PC-3 (cell line): ENCODE results near the gene FAF2. TPM values are rescaled to one million over a fixed set of nuclear protein-coding genes. Genes with fewer than 3 reads are reported as not detected.

ENCODE experiments used
- ATAC-seq: fragments of 200-7000 bp; cut with Tn5 transposase; 2 replicates; pipeline ENCODE4 v1.9.1; 2020; ENCODE audit warnings: mild to moderate bottlenecking, moderate library complexity
- BruUV-seq: library from RNA; stranded (reverse); fragments of 400-500 nt; replicated peaks from 2 replicates; lab custom pipeline; 2021; lab: Mats Ljungman, UMichigan
- CTCF ChIA-PET: fragments of 300-600 bp; sonication (Branson Sonifier 250); formaldehyde crosslinking; loops from one replicate; lab custom pipeline; 2022; ENCODE audit warnings: antibody characterized with exemption; lab: Charles Lee
- POLR2A ChIA-PET: fragments of 300-600 bp; sonication (Branson Sonifier 250); formaldehyde crosslinking; loops from one replicate; lab custom pipeline; 2022; ENCODE audit warnings: antibody characterized with exemption; ENCODE audit not compliant: unreplicated experiment; lab: Charles Lee
- DNase-seq: peaks from one replicate; pipeline ENCODE4 v3.0.0-alpha.2; 2015
- H2AFZ ChIP-seq: fragments of 300-600 bp; sonication (generic); 2 replicates; pipeline ENCODE4 v1.6.0; 2016; ENCODE audit warnings: antibody characterized with exemption, low read length
- H3F3A ChIP-seq: fragments of 300-600 bp; sonication (generic); one replicate; pipeline ENCODE4 v1.6.0; 2017; ENCODE audit warnings: antibody characterized with exemption, low read length, control low read depth, mild to moderate bottlenecking; ENCODE audit not compliant: unreplicated experiment
- H3K27ac ChIP-seq: fragments of 300-600 bp; sonication (generic); 2 replicates; pipeline ENCODE4 v1.5.1; 2016; ENCODE audit warnings: mild to moderate bottlenecking, low read length
- H3K27me3 ChIP-seq: fragments of 300-600 bp; sonication (generic); 2 replicates; pipeline ENCODE4 v1.6.1; 2016; ENCODE audit warnings: low read length, mixed read lengths
- H3K36me3 ChIP-seq: fragments of 300-600 bp; sonication (generic); 2 replicates; pipeline ENCODE4 v1.6.1; 2016; ENCODE audit warnings: low read depth, mixed run types, low read length, mixed read lengths
- H3K4me1 ChIP-seq: fragments of 300-600 bp; sonication (generic); 2 replicates; pipeline ENCODE4 v1.5.1; 2016; ENCODE audit warnings: low read length; ENCODE audit not compliant: insufficient read depth
- H3K4me2 ChIP-seq: fragments of 300-600 bp; sonication (generic); 2 replicates; pipeline ENCODE4 v1.6.0; 2016; ENCODE audit warnings: low read length
- H3K4me3 ChIP-seq: fragments of 300-600 bp; sonication (generic); 2 replicates; pipeline ENCODE4 v1.5.1; 2016; ENCODE audit warnings: mild to moderate bottlenecking, low read length, mixed read lengths
- H3K79me2 ChIP-seq: fragments of 300-600 bp; sonication (generic); 2 replicates; pipeline ENCODE4 v1.6.1; 2017; ENCODE audit warnings: low read length, mixed read lengths
- H3K9ac ChIP-seq: fragments of 300-600 bp; sonication (generic); 2 replicates; pipeline ENCODE4 v1.6.0; 2016; ENCODE audit warnings: mild to moderate bottlenecking, low read length
- H3K9me2 ChIP-seq: fragments of 300-600 bp; sonication (generic); replicated peaks from 2 replicates; pipeline ENCODE4 v1.6.1; 2016; ENCODE audit warnings: mixed run types, low read length, mixed read lengths
- H3K9me3 ChIP-seq: fragments of 300-600 bp; sonication (generic); 2 replicates; pipeline ENCODE4 v1.6.1; 2016; ENCODE audit warnings: low read length, mixed read lengths
- H4K20me1 ChIP-seq: fragments of 300-600 bp; sonication (generic); 2 replicates; pipeline ENCODE4 v1.6.1; 2016; ENCODE audit warnings: low read length, mixed read lengths
- CTCF ChIP-seq: fragments of 300-600 bp; sonication (generic); conservative IDR thresholded peaks from 2 replicates; pipeline ENCODE4 v1.5.1; 2017; ENCODE audit warnings: antibody characterized with exemption, low read depth, mild to moderate bottlenecking, low read length
- EZH2 ChIP-seq: fragments of 300-600 bp; sonication (generic); IDR thresholded peaks from one replicate; pipeline ENCODE4 v1.6.1; 2017; ENCODE audit warnings: antibody characterized with exemption, mild to moderate bottlenecking, low read length; ENCODE audit not compliant: unreplicated experiment
- EZH2phosphoT487 ChIP-seq: fragments of 300-600 bp; sonication (generic); IDR thresholded peaks from 2 replicates; pipeline ENCODE4 v1.6.1; 2018; ENCODE audit warnings: mild to moderate bottlenecking, antibody characterized with exemption, low read length, borderline replicate concordance
- intact Hi-C: fragments of 100-400 bp; cut with micrococcal nuclease; formaldehyde crosslinking; loops from 2 replicates; pipeline ENCODE4 v1.9.0; 2023
- total RNA-seq: library from RNA; depleted of rRNA; stranded (reverse); fragments of >200 nt; gene quantifications from 2 replicates; pipeline ENCODE4 v1.2.3, GENCODE V29; 2014

The FAF2 gene
- total RNA-seq, 1 experiment from 2014 or later: 51.4 TPM

- POLR2A ChIA-PET: no interaction called here
- Histone ChIP-seq H3K4me2 (no peak overlapping the region), H3K79me2 (no peaks in the 10 kb centered on the region), H3K27ac (peak overlapping the region; percentile 85), H3K9me3 (no peaks in the 10 kb centered on the region), H3K9ac (peak overlapping the region; percentile 65), H3K36me3 (no peaks in the 10 kb centered on the region), H3K4me3 (no peak overlapping the region), H3K4me1 (peaks cover 39% of the 10 kb centered on the region), H3K27me3 (no peaks in the 10 kb centered on the region), H3F3A (no peaks in the 10 kb centered on the region), H4K20me1 (no peaks in the 10 kb centered on the region), H2AFZ (no peak overlapping the region), H3K9me2 (no peaks in the 10 kb centered on the region)
- ATAC-seq (no peak), DNase-seq (no peak)
- CTCF ChIA-PET: no interaction called here
- intact Hi-C loops: no loop called here
- BruUV-seq: no TSS peak
- TF ChIP-seq EZH2: no peak
- TF ChIP-seq CTCF: no peak
- no peak for TF ChIP-seq EZH2phosphoT487
Measured at GRCh38 chr5:176552332-176552869, 104.2 kb downstream of the FAF2 start.

GRCh38 chr5:176553260-176554085 lies 105.3 kb downstream of the FAF2 start:
- peak; percentile 72 for ATAC-seq
- Histone ChIP-seq H3K9me3 (no peaks in the 10 kb centered on the region), H3K79me2 (no peaks in the 10 kb centered on the region), H2AFZ (peak overlapping the region; percentile 53), H3K36me3 (no peaks in the 10 kb centered on the region), H3K4me2 (peak overlapping the region; percentile 69), H3K27me3 (no peaks in the 10 kb centered on the region), H3K4me3 (peak overlapping the region; percentile 27; the same call in 1 of the 2 replicates), H3F3A (no peaks in the 10 kb centered on the region), H4K20me1 (no peaks in the 10 kb centered on the region), H3K9ac (peak overlapping the region; percentile 69), H3K27ac (peak overlapping the region; percentile 85), H3K4me1 (peaks cover 32% of the 10 kb centered on the region), H3K9me2 (no peaks in the 10 kb centered on the region)
- intact Hi-C loops: no loop called here
- peak; percentile 95 for DNase-seq
- ChIA-PET POLR2A (no interaction called here), CTCF (no interaction called here)
- no TSS peak for BruUV-seq
- TF ChIP-seq CTCF (no peak), EZH2phosphoT487 (no peak), EZH2 (no peak)

DNA sequence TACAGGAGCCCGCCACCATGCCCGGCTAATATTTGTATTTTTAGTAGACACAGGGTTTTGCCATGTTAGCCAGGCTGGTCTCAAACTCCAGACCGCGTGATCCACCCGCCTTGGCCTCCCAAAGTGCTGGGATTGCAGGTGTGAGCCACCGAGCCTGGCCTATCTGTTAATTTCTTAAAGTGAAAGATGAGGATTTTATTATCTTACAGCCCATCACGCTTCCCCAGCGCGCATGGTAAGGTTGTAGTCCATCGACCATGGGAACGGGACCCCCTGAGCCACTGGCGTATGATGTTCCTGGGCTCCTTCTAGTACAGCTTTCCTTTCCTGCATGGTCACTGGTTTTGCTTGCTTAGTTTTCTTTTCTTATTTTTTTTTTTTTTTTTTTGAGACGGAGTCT lies 109.7 kb downstream of the FAF2 start:
- Histone ChIP-seq H3K4me3 (no peak overlapping the region), H3F3A (no peaks in the 10 kb centered on the region), H3K27ac (no peak overlapping the region), H3K27me3 (no peaks in the 10 kb centered on the region), H3K9me2 (no peaks in the 10 kb centered on the region), H3K4me2 (no peak overlapping the region), H3K4me1 (peaks cover 26% of the 10 kb centered on the region), H3K79me2 (no peaks in the 10 kb centered on the region), H3K36me3 (no peaks in the 10 kb centered on the region), H3K9me3 (no peaks in the 10 kb centered on the region), H2AFZ (no peak overlapping the region), H3K9ac (no peak overlapping the region), H4K20me1 (no peaks in the 10 kb centered on the region)
- TF ChIP-seq EZH2 (no peak), EZH2phosphoT487 (no peak), CTCF (no peak)
- intact Hi-C loops: no loop called here
- ChIA-PET CTCF (interaction anchor here (0.6 kb wide), 1 partner anchor 799 kb away, joined by 6 read pairs; no protein-coding TSS in a partner anchor), POLR2A (no interaction called here)
- DNase-seq (no peak), ATAC-seq (no peak)
- BruUV-seq: no TSS peak
